Mesothelial cell of epicardium (in vitro differentiated cells): Measurements from ENCODE around the gene AIPL1. TPM values are rescaled to one million over a fixed set of nuclear protein-coding genes. Genes with fewer than 3 reads are reported as not detected.
A peak's percentile ranks its signal among the peaks of the same experiment; 100 is the strongest.

Experiments
- DNase-seq, 2 experiments: peaks; one replicate each; pipeline ENCODE4 v3.0.0; 2021; ENCODE audit warnings: low spot score in 2 of 2; ENCODE audit not compliant: unreplicated experiment in 2 of 2
- H3K27ac Mint-ChIP-seq: 2 replicates; pipeline ENCODE4 v1.8.0; 2021; ENCODE audit warnings: mixed read lengths
- H3K27me3 Mint-ChIP-seq: 2 replicates; pipeline ENCODE4 v1.8.0; 2021; ENCODE audit warnings: low read depth, mixed read lengths
- H3K36me3 Mint-ChIP-seq: 2 replicates; pipeline ENCODE4 v1.8.0; 2021; ENCODE audit warnings: mixed read lengths
- H3K4me1 Mint-ChIP-seq: 2 replicates; pipeline ENCODE4 v1.8.0; 2021; ENCODE audit warnings: mixed read lengths
- H3K4me3 Mint-ChIP-seq: 2 replicates; pipeline ENCODE4 v1.8.0; 2021; ENCODE audit warnings: mild to moderate bottlenecking, moderate library complexity, mixed read lengths
- H3K9me3 Mint-ChIP-seq: 2 replicates; pipeline ENCODE4 v1.8.0; 2021; ENCODE audit warnings: mixed read lengths
- CTCF ChIP-seq: fragments of 200-600 bp; sonication (generic); IDR thresholded peaks from one replicate; pipeline ENCODE4 v1.5.0; 2021; ENCODE audit warnings: antibody characterized with exemption; ENCODE audit not compliant: unreplicated experiment
- total RNA-seq: library from RNA; stranded (reverse); gene quantifications from 3 replicates; pipeline ENCODE4 v1.2.1, GENCODE V29; 2021

The AIPL1 gene
- total RNA-seq, 1 donor from 2014 or later: not detected

- DNase-seq: no peak
- no peak overlapping the region for H3K27ac Mint-ChIP-seq
- H3K4me3 Mint-ChIP-seq: no peak overlapping the region
- peaks cover 12% of the 10 kb centered on the region for H3K27me3 Mint-ChIP-seq
- peaks cover 4% of the 10 kb centered on the region for H3K4me1 Mint-ChIP-seq
- no peak for TF ChIP-seq CTCF
- H3K9me3 Mint-ChIP-seq: no peaks in the 10 kb centered on the region
- peaks cover 9% of the 10 kb centered on the region for H3K36me3 Mint-ChIP-seq
Measured at GRCh38 chr17:6449307-6449706, 14.4 kb upstream of the AIPL1 start.

- no peak overlapping the region for H3K4me3 Mint-ChIP-seq
- no peak for DNase-seq
- no peaks in the 10 kb centered on the region for H3K9me3 Mint-ChIP-seq
- peaks cover 6% of the 10 kb centered on the region for H3K4me1 Mint-ChIP-seq
- no peak for TF ChIP-seq CTCF
- H3K27ac Mint-ChIP-seq: no peak overlapping the region
- peaks cover 4% of the 10 kb centered on the region for H3K27me3 Mint-ChIP-seq
- peaks cover 9% of the 10 kb centered on the region for H3K36me3 Mint-ChIP-seq
Measured at GRCh38 chr17:6448473-6448872, 13.6 kb upstream of the AIPL1 start.

GRCh38 chr17:6446516-6447100, 11.7 kb upstream of the AIPL1 start:
- H3K36me3 Mint-ChIP-seq: peaks cover 9% of the 10 kb centered on the region
- peaks cover 9% of the 10 kb centered on the region for H3K4me1 Mint-ChIP-seq

GRCh38 chr17:6444571-6445335, 9.8 kb upstream of the AIPL1 start:
- Mint-ChIP-seq H3K4me1 (peaks cover 9% of the 10 kb centered on the region), H3K4me3 (peak overlapping the region; percentile 90), H3K27me3 (no peaks in the 10 kb centered on the region), H3K9me3 (no peaks in the 10 kb centered on the region), H3K27ac (peak overlapping the region; percentile 76), H3K36me3 (peaks cover 9% of the 10 kb centered on the region)
- TF ChIP-seq CTCF: no peak
- DNase-seq: no peak

More at GRCh38 chr17:6446516-6447100, 11.7 kb upstream of the AIPL1 start:
- no peak for DNase-seq
- H3K27me3 Mint-ChIP-seq: no peaks in the 10 kb centered on the region
- no peak for TF ChIP-seq CTCF
- no peaks in the 10 kb centered on the region for H3K9me3 Mint-ChIP-seq
- no peak overlapping the region for H3K4me3 Mint-ChIP-seq
- no peak overlapping the region for H3K27ac Mint-ChIP-seq

GRCh38 chr17:6443692-6444570, 9.0 kb upstream of the AIPL1 start, which contains the start of gene PIMREG:
Gene PIMREG (plus strand): TSS chr17:6444455. CDS start chr17:6445111, 656 bp downstream.
- Mint-ChIP-seq H3K9me3 (no peaks in the 10 kb centered on the region), H3K4me3 (peak within 1 kb of the TSS; percentile 90), H3K27me3 (peaks cover 2% of the 10 kb centered on the region), H3K27ac (peak within 1 kb of the TSS; percentile 97), H3K4me1 (peaks cover 9% of the 10 kb centered on the region), H3K36me3 (peaks cover 7% of the 10 kb centered on the region)
- DNase-seq: peak; percentile 95 to 98
- no peak for TF ChIP-seq CTCF
